Measurements from ENCODE around the gene MPG. TPM values are rescaled to one million over a fixed set of nuclear protein-coding genes. Genes with fewer than 3 reads are reported as not detected.

MPG gene
- total RNA-seq, 2 donors from 2014 or later, result 47.7 to 84.0 TPM

DNA sequence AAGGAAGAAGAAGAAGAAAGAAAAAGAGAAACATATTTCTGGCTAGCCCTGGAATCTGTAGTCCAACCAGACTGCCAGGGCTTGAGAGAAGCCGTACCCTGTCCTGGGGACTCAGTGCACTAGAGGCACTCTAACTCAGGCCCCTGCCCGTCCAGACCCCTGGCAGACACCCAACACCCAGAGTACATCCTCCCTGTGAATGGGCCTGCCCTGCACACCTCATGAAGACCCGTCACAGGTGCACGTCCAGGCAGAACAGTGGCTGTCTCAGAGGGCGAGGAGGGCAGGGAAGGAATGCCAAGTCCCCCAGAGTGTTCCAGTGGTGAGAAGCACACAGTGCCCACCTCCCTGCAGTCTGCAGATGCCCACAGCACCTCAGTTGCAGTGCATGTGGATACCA is 23.0 kb downstream of the MPG start:
- TF ChIP-seq CTCF (IDR thresholded peaks at IDR 0.05), result no peak
- no peak for DNase-seq (ENCODE audit: low spot score)
- no peaks in the 10 kb centered on the region for H3K27me3 ChIP-seq
- no peaks in the 10 kb centered on the region for H3K9me3 ChIP-seq
- peak overlapping the region; percentile 72 to 77 for H3K27ac ChIP-seq
- no peak overlapping the region for H3K4me3 ChIP-seq
- peaks cover 0 to 38% of the 10 kb centered on the region in 2 donors for H3K4me1 ChIP-seq
- H3K36me3 ChIP-seq, result peaks cover 14% of the 10 kb centered on the region

DNA sequence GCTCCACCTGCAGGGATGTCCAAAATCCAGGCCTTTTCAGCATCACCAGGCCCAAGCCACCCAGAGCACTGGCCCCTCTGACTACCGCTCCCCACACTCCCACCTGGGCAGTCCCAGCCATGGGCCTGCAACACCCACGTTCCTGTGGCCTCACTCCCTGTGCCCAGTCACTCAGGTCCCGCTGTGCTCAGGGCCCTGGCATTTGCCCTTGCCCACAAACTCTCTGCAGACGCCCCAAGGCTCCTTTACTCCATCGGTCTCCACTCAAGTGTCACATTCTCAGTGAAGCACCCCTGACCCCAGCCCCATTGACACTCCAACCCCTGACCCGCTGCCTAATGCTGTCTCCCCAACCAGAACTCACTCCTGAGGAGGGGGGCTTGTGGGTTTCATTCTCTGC is 23.6 kb downstream of the MPG start:
- no peaks in the 10 kb centered on the region for H3K27me3 ChIP-seq
- no peaks in the 10 kb centered on the region for H3K9me3 ChIP-seq
- H3K27ac ChIP-seq, result peak overlapping the region; percentile 72 to 77
- DNase-seq (ENCODE audit: low spot score), result no peak
- no peak overlapping the region for H3K4me3 ChIP-seq
- no peak for TF ChIP-seq CTCF (IDR thresholded peaks at IDR 0.05)
- H3K36me3 ChIP-seq, result peaks cover 17% of the 10 kb centered on the region
- peaks cover 0 to 38% of the 10 kb centered on the region in 2 donors for H3K4me1 ChIP-seq

DNA sequence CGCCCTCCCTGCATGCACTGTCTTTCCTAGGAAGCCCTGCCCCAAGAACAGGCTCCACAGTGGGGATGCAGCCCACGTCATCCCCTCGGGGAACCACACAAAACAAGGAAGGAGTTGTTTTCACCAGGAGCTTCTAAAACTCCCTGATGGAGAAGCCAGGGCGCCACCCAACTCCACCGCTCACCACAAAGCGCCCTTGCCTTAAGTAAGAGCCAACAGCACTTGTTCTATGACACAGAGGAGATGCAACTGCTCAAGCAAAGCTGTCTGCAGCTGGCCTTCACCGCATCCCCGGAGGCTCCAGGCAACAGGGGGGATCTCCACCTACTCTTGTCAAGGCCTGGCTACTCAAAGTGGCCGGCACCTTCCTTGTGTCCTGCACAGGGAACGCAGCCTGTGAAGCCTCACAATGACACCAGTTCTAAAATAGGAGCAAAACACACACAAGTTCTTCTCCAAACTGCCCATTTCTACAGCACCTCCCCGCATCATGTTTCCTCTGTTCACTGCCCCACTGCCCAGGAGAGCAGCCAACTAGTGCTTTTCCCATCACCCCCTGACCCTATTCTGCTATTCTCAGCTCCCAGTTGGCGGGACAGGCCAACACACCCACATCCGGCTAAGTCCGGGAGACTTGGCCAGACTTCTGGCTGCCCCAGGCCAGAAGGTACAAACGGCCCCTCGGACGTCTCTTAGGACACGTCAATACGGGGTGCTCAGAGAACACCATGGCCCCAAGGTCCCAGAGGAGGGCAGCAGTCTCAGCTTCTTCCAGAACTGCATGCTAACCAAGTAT is 24.2 kb downstream of the MPG start:
- no peak overlapping the region for H3K4me3 ChIP-seq
- H3K27me3 ChIP-seq, result no peaks in the 10 kb centered on the region
- H3K36me3 ChIP-seq, result peaks cover 17% of the 10 kb centered on the region
- peaks cover 2 to 36% of the 10 kb centered on the region in 2 donors for H3K4me1 ChIP-seq
- H3K9me3 ChIP-seq, result no peaks in the 10 kb centered on the region
- peak overlapping the region; percentile 72 to 77 for H3K27ac ChIP-seq
- DNase-seq (ENCODE audit: low spot score), result peak; percentile 82
- TF ChIP-seq CTCF (IDR thresholded peaks at IDR 0.05), result no peak

- Histone ChIP-seq H3K9me3 (no peaks in the 10 kb centered on the region), H3K27ac (no peak overlapping the region), H3K4me1 (peaks cover 2 to 31% of the 10 kb centered on the region in 2 donors), H3K36me3 (peaks cover 9% of the 10 kb centered on the region), H3K27me3 (no peaks in the 10 kb centered on the region), H3K4me3 (no peak overlapping the region)
- DNase-seq (ENCODE audit: low spot score), result no peak
- no peak for TF ChIP-seq CTCF (IDR thresholded peaks at IDR 0.05)
Observed at GRCh38 chr16:104355-104754, 26.3 kb downstream of the MPG start.

- H3K4me1 ChIP-seq, result peaks cover 2 to 31% of the 10 kb centered on the region in 2 donors
- H3K27me3 ChIP-seq, result no peaks in the 10 kb centered on the region
- H3K27ac ChIP-seq, result no peak overlapping the region
- no peak for TF ChIP-seq CTCF (IDR thresholded peaks at IDR 0.05)
- no peak for DNase-seq (ENCODE audit: low spot score)
- no peak overlapping the region for H3K4me3 ChIP-seq
- no peaks in the 10 kb centered on the region for H3K9me3 ChIP-seq
- H3K36me3 ChIP-seq, result peaks cover 15% of the 10 kb centered on the region
Observed at GRCh38 chr16:104928-105327, 26.9 kb downstream of the MPG start.

DNA sequence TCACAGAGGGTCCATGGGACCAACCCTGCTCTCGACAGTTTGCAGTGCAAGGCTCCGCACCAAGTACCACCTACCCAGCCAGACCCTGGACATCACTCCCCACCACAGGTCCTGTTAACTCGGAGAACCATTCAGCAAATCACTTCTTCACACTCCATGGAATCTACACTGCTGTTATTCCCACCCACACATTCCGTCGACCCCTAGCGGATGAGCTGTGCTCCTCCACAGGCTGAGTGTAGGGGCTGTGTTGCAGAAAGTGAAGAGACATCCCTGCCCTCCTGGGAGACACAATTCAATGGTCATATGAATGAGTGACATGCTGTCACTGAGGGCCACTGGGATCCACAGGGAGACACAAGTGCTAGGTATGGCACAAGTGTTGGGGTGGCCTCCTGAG is 27.5 kb downstream of the MPG start:
- Histone ChIP-seq H3K4me3 (no peak overlapping the region), H3K36me3 (peaks cover 20% of the 10 kb centered on the region), H3K27ac (no peak overlapping the region), H3K9me3 (no peaks in the 10 kb centered on the region), H3K4me1 (peaks cover 2 to 31% of the 10 kb centered on the region in 2 donors), H3K27me3 (no peaks in the 10 kb centered on the region)
- no peak for TF ChIP-seq CTCF (IDR thresholded peaks at IDR 0.05)
- no peak for DNase-seq (ENCODE audit: low spot score)

Measured in right atrium auricular region (tissue), 2 donors.